ENCODE data around the gene RIPOR3. TPM values are rescaled to one million over a fixed set of nuclear protein-coding genes. Genes with fewer than 3 reads are reported as not detected.
A peak's percentile ranks its signal among the peaks of the same experiment; 100 is the strongest.

Gene RIPOR3
- total RNA-seq, 2 donors from 2014 or later = 0.14 to 0.23 TPM

- H3K4me3 Mint-ChIP-seq = no peak overlapping the region
- H3K36me3 Mint-ChIP-seq (ENCODE audit: insufficient read depth in 2 of 2) = no peaks in the 10 kb centered on the region
- no peaks in the 10 kb centered on the region for H3K9me3 Mint-ChIP-seq
- peak overlapping the region; percentile 48 for H3K27ac Mint-ChIP-seq
- DNase-seq = no peak
- no peaks in the 10 kb centered on the region for H3K4me1 Mint-ChIP-seq (ENCODE audit: low read depth)
- H3K27me3 Mint-ChIP-seq (ENCODE audit: low read depth) = no peaks in the 10 kb centered on the region
- ATAC-seq (replicated peaks in 1 of 2) = peak; percentile 2 to 12
Measured at GRCh38 chr20:50597406-50597969, 93.9 kb downstream of the RIPOR3 start.

- no peak for DNase-seq
- H3K36me3 Mint-ChIP-seq (ENCODE audit: insufficient read depth in 2 of 2) = no peaks in the 10 kb centered on the region
- peak overlapping the region; percentile 41 for H3K27ac Mint-ChIP-seq
Measured at GRCh38 chr20:50596694-50597021, 94.7 kb downstream of the RIPOR3 start.

DNA sequence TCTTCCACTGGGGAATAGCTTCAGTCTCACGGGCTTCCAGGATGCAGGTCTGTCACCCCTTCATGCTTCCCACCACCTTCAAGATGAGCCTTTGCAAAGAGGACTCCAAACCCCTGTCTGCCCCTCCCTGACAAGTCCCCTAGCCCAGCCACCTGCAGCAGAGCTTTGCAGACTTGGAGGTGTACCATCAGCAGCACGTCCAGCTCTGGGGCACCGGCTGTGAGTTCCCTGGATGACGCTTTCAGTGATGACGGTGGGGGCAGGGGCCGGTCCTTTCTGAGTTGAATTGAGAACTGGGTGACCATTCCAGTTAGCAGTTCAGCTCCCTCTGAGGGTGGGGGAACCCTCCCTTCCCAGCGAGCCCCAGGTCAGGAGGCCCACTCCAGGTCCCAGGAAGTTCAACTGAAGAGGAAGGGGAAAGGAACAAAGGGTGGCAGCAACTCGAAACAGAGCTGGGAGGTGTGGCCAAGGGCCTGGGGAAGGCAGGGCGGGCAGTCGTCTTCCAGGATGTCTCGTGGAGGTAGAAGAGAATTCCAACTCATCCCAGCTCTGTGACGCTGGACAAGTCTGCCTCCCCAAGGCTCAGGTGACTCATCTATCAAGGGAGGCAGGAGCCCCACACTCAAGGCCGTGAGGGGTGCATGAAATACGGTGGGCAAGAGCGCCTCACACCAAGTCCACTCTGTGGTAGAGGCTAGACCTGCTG lies 95.2 kb downstream of the RIPOR3 start:
- no peak for DNase-seq
- no peaks in the 10 kb centered on the region for H3K36me3 Mint-ChIP-seq (ENCODE audit: insufficient read depth in 2 of 2)
- no peaks in the 10 kb centered on the region for H3K27me3 Mint-ChIP-seq (ENCODE audit: low read depth)
- H3K27ac Mint-ChIP-seq = peak overlapping the region; percentile 41
- H3K4me1 Mint-ChIP-seq (ENCODE audit: low read depth) = no peaks in the 10 kb centered on the region
- ATAC-seq (replicated peaks in 1 of 2) = no peak
- H3K4me3 Mint-ChIP-seq = no peak overlapping the region
- no peaks in the 10 kb centered on the region for H3K9me3 Mint-ChIP-seq

More at GRCh38 chr20:50596694-50597021, 94.7 kb downstream of the RIPOR3 start:
- Mint-ChIP-seq H3K27me3 (ENCODE audit: low read depth) (no peaks in the 10 kb centered on the region), H3K4me3 (no peak overlapping the region), H3K4me1 (ENCODE audit: low read depth) (no peaks in the 10 kb centered on the region), H3K9me3 (no peaks in the 10 kb centered on the region)
- no peak for ATAC-seq (replicated peaks in 1 of 2)

GRCh38 chr20:50595433-50595895 lies 95.9 kb downstream of the RIPOR3 start:
- H3K4me3 Mint-ChIP-seq = no peak overlapping the region
- DNase-seq (no peak), ATAC-seq (replicated peaks in 1 of 2) (no peak)
- no peaks in the 10 kb centered on the region for H3K36me3 Mint-ChIP-seq (ENCODE audit: insufficient read depth in 2 of 2)
- H3K9me3 Mint-ChIP-seq = no peaks in the 10 kb centered on the region
- no peaks in the 10 kb centered on the region for H3K27me3 Mint-ChIP-seq (ENCODE audit: low read depth)
- H3K27ac Mint-ChIP-seq = peak overlapping the region; percentile 8
- no peaks in the 10 kb centered on the region for H3K4me1 Mint-ChIP-seq (ENCODE audit: low read depth)

- H3K4me3 Mint-ChIP-seq = no peak overlapping the region
- DNase-seq (no peak), ATAC-seq (replicated peaks in 1 of 2) (peak; percentile 7 to 11)
- H3K9me3 Mint-ChIP-seq = no peaks in the 10 kb centered on the region
- H3K27me3 Mint-ChIP-seq (ENCODE audit: low read depth) = no peaks in the 10 kb centered on the region
- no peaks in the 10 kb centered on the region for H3K4me1 Mint-ChIP-seq (ENCODE audit: low read depth)
- no peaks in the 10 kb centered on the region for H3K36me3 Mint-ChIP-seq (ENCODE audit: insufficient read depth in 2 of 2)
- no peak overlapping the region for H3K27ac Mint-ChIP-seq
Measured at GRCh38 chr20:50594591-50595432, 96.5 kb downstream of the RIPOR3 start.

DNA sequence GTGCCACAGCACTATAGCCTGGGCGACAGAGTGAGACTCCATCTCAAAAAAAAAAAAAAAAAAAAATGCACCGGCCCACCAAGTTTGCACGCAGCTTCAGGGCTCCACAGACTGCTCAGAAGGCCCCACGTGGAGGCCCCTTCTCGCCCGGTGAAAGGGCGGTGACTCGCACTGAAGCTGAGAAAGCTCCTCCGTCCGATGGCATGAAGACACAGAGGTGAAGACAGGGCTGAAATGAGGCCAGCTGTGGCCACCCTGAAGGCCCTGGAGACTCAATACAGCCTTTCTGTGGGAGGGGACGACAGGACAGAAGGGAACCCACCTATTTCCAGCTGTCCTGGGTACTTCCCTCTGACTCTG lies 97.1 kb downstream of the RIPOR3 start:
- Mint-ChIP-seq H3K27me3 (ENCODE audit: low read depth) (no peaks in the 10 kb centered on the region), H3K9me3 (no peaks in the 10 kb centered on the region), H3K27ac (no peak overlapping the region), H3K4me3 (no peak overlapping the region), H3K36me3 (ENCODE audit: insufficient read depth in 2 of 2) (no peaks in the 10 kb centered on the region), H3K4me1 (ENCODE audit: low read depth) (no peaks in the 10 kb centered on the region)
- no peak for DNase-seq
- ATAC-seq (replicated peaks in 1 of 2) = peak in 1 of 2 donors; percentile 16

- no peaks in the 10 kb centered on the region for H3K27me3 Mint-ChIP-seq (ENCODE audit: low read depth)
- H3K36me3 Mint-ChIP-seq (ENCODE audit: insufficient read depth in 2 of 2) = peaks cover 0 to 1% of the 10 kb centered on the region in 2 donors
- no peaks in the 10 kb centered on the region for H3K9me3 Mint-ChIP-seq
- no peak for ATAC-seq (replicated peaks in 1 of 2)
- no peak for DNase-seq
- H3K4me3 Mint-ChIP-seq = no peak overlapping the region
- H3K4me1 Mint-ChIP-seq (ENCODE audit: low read depth) = no peaks in the 10 kb centered on the region
- peak overlapping the region; percentile 33 for H3K27ac Mint-ChIP-seq
Measured at GRCh38 chr20:50593005-50593335, 98.4 kb downstream of the RIPOR3 start.

- ATAC-seq (replicated peaks in 1 of 2) (no peak), DNase-seq (no peak)
- Mint-ChIP-seq H3K27ac (peak overlapping the region; percentile 33), H3K4me1 (ENCODE audit: low read depth) (no peaks in the 10 kb centered on the region), H3K36me3 (ENCODE audit: insufficient read depth in 2 of 2) (peaks cover 0 to 1% of the 10 kb centered on the region in 2 donors), H3K9me3 (no peaks in the 10 kb centered on the region), H3K4me3 (no peak overlapping the region), H3K27me3 (ENCODE audit: low read depth) (no peaks in the 10 kb centered on the region)
Measured at GRCh38 chr20:50592282-50593004, 98.9 kb downstream of the RIPOR3 start.

- no peaks in the 10 kb centered on the region for H3K9me3 Mint-ChIP-seq
- no peaks in the 10 kb centered on the region for H3K27me3 Mint-ChIP-seq (ENCODE audit: low read depth)
- DNase-seq (no peak), ATAC-seq (replicated peaks in 1 of 2) (no peak)
- peak overlapping the region; percentile 40 for H3K27ac Mint-ChIP-seq
- no peaks in the 10 kb centered on the region for H3K4me1 Mint-ChIP-seq (ENCODE audit: low read depth)
- H3K4me3 Mint-ChIP-seq = no peak overlapping the region
- H3K36me3 Mint-ChIP-seq (ENCODE audit: insufficient read depth in 2 of 2) = peaks cover 0 to 1% of the 10 kb centered on the region in 2 donors
Measured at GRCh38 chr20:50591233-50591852, 100.0 kb downstream of the RIPOR3 start.

- no peaks in the 10 kb centered on the region for H3K4me1 Mint-ChIP-seq (ENCODE audit: low read depth)
- no peaks in the 10 kb centered on the region for H3K9me3 Mint-ChIP-seq
- H3K27ac Mint-ChIP-seq = peak overlapping the region; percentile 72
- peaks cover 0 to 1% of the 10 kb centered on the region in 2 donors for H3K36me3 Mint-ChIP-seq (ENCODE audit: insufficient read depth in 2 of 2)
- H3K4me3 Mint-ChIP-seq = no peak overlapping the region
- ATAC-seq (replicated peaks in 1 of 2) (no peak), DNase-seq (no peak)
- no peaks in the 10 kb centered on the region for H3K27me3 Mint-ChIP-seq (ENCODE audit: low read depth)
Measured at GRCh38 chr20:50590348-50590664, 101.0 kb downstream of the RIPOR3 start.

GRCh38 chr20:50589548-50590347 lies 101.6 kb downstream of the RIPOR3 start:
- H3K9me3 Mint-ChIP-seq = no peaks in the 10 kb centered on the region
- DNase-seq = no peak
- H3K27ac Mint-ChIP-seq = no peak overlapping the region
- no peaks in the 10 kb centered on the region for H3K4me1 Mint-ChIP-seq (ENCODE audit: low read depth)
- ATAC-seq (replicated peaks in 1 of 2) = no peak
- peaks cover 3 to 5% of the 10 kb centered on the region in 2 donors for H3K36me3 Mint-ChIP-seq (ENCODE audit: insufficient read depth in 2 of 2)
- no peak overlapping the region for H3K4me3 Mint-ChIP-seq
- H3K27me3 Mint-ChIP-seq (ENCODE audit: low read depth) = no peaks in the 10 kb centered on the region

DNA sequence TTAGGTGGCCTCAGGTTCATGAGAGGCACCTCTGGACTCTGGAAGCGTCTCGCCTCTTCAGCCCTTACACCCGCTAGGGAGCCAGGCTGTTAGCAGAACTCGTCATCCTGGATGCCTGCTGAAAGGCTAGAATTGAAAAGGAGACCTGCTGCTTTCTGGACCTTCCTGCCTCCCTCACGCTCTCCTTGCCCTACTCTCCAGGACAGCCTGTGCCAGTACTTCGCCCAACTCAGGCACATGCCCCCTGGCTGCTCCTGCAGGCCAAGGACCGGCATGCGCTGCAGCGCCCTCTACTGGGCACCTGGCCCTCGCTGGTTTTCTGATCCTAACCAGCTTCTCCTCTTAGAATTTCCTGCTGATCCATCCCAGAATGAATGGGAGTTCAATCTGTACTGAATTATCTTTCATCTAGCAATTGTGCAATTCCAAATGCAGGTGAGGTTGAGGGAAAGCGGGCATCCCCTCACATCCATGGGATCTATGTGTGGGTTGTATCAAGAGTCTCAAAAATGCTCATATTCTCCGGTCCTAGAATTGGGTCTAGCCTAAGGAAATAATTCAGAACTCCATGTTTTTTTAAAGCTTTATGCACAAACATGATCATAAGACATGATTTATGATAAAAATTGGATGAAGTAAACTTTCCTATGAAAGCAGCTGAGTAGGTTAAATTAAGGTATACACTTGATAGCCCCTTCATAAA lies 103.2 kb downstream of the RIPOR3 start:
- Mint-ChIP-seq H3K4me1 (ENCODE audit: low read depth) (no peaks in the 10 kb centered on the region), H3K9me3 (no peaks in the 10 kb centered on the region), H3K27me3 (ENCODE audit: low read depth) (no peaks in the 10 kb centered on the region), H3K27ac (peak overlapping the region; percentile 36), H3K4me3 (no peak overlapping the region), H3K36me3 (ENCODE audit: insufficient read depth in 2 of 2) (peaks cover 8 to 9% of the 10 kb centered on the region in 2 donors)
- ATAC-seq (replicated peaks in 1 of 2) (peak; percentile 46 to 60), DNase-seq (peak; percentile 74 to 81)
